Astrocyte (in vitro differentiated cells and primary cell): ENCODE measurements around the gene QRFPR. TPM values are rescaled to one million over a fixed set of nuclear protein-coding genes. Genes with fewer than 3 reads are reported as not detected.

Experiments
- DNase-seq: peaks from one replicate; pipeline ENCODE4 v3.0.0-alpha.2; 2010; ENCODE audit warnings: low read depth
- FAIRE-seq: peaks from 2 replicates; lab custom pipeline; 2011; peaks lifted over from hg19 to GRCh38; lab: Jason Lieb, UNC
- H2AFZ ChIP-seq: 2 replicates; pipeline ENCODE4 v1.6.0; 2012; ENCODE audit warnings: low read depth, low read length, inconsistent platforms
- H3K27ac ChIP-seq: 2 replicates; pipeline ENCODE4 v1.5.1; 2011; ENCODE audit warnings: low read depth, low read length, inconsistent platforms
- H3K27me3 ChIP-seq: 2 replicates; pipeline ENCODE4 v1.6.0; 2011; ENCODE audit warnings: low read length, inconsistent platforms; ENCODE audit not compliant: insufficient read depth
- H3K36me3 ChIP-seq: 2 replicates; pipeline ENCODE4 v1.5.1; 2011; ENCODE audit warnings: low read length, inconsistent platforms; ENCODE audit not compliant: insufficient read depth
- H3K4me1 ChIP-seq: 2 replicates; pipeline ENCODE4 v1.5.1; 2011; ENCODE audit warnings: low read length, inconsistent platforms; ENCODE audit not compliant: insufficient read depth
- H3K4me2 ChIP-seq: 2 replicates; pipeline ENCODE4 v1.6.0; 2012; ENCODE audit warnings: low read length, inconsistent platforms
- H3K4me3 ChIP-seq: 2 replicates; pipeline ENCODE4 v1.5.1; 2011; ENCODE audit warnings: low read depth, mild to moderate bottlenecking, low read length, inconsistent platforms; ENCODE audit not compliant: insufficient read depth
- H3K79me2 ChIP-seq: 2 replicates; pipeline ENCODE4 v1.6.0; 2012; ENCODE audit warnings: mild to moderate bottlenecking, low read length, inconsistent platforms; ENCODE audit not compliant: insufficient read depth
- H3K9ac ChIP-seq: 2 replicates; pipeline ENCODE4 v1.6.0; 2012; ENCODE audit warnings: mild to moderate bottlenecking, low read length, inconsistent platforms
- H3K9me3 ChIP-seq: 2 replicates; pipeline ENCODE4 v1.5.1; 2012; ENCODE audit warnings: low read depth, mild to moderate bottlenecking, low read length, inconsistent platforms; ENCODE audit not compliant: insufficient read depth
- H4K20me1 ChIP-seq: 2 replicates; pipeline ENCODE4 v1.6.0; 2012; ENCODE audit warnings: low read length, inconsistent platforms; ENCODE audit not compliant: insufficient read depth
- H3K27ac Mint-ChIP-seq: one replicate; pipeline ENCODE4 v1.8.0; 2021; ENCODE audit warnings: mild to moderate bottlenecking, mixed read lengths; ENCODE audit not compliant: unreplicated experiment
- H3K27me3 Mint-ChIP-seq: one replicate; pipeline ENCODE4 v1.8.0; 2021; ENCODE audit warnings: low read depth, mixed read lengths; ENCODE audit not compliant: unreplicated experiment
- H3K36me3 Mint-ChIP-seq: one replicate; pipeline ENCODE4 v1.8.0; 2021; ENCODE audit warnings: low read depth, mixed read lengths; ENCODE audit not compliant: unreplicated experiment
- H3K4me1 Mint-ChIP-seq: one replicate; pipeline ENCODE4 v1.8.0; 2021; ENCODE audit warnings: low read depth, mixed read lengths; ENCODE audit not compliant: unreplicated experiment
- H3K4me3 Mint-ChIP-seq: one replicate; pipeline ENCODE4 v1.8.0; 2021; ENCODE audit warnings: mild to moderate bottlenecking, moderate library complexity, mixed read lengths; ENCODE audit not compliant: unreplicated experiment
- H3K9me3 Mint-ChIP-seq: one replicate; pipeline ENCODE4 v1.8.0; 2021; ENCODE audit warnings: mild to moderate bottlenecking, mixed read lengths; ENCODE audit not compliant: unreplicated experiment
- EZH2 ChIP-seq: IDR thresholded peaks from 2 replicates; pipeline ENCODE4 v1.6.1; 2012; ENCODE audit warnings: mild to moderate bottlenecking, low read length, inconsistent platforms; ENCODE audit not compliant: insufficient read depth
- total RNA-seq: library from RNA; stranded (reverse); gene quantifications from 2 replicates; pipeline ENCODE4 v1.2.1, GENCODE V29; 2021
- TF ChIP-seq, protein P1 (sequence below): IDR thresholded peaks from 2 replicates; pipeline ENCODE4 v1.5.1; 2011; ENCODE audit warnings: low read depth, mild to moderate bottlenecking, inconsistent platforms, low read length, moderate library complexity; ENCODE audit not compliant: insufficient read depth

Gene QRFPR
- total RNA-seq, 1 donor from 2014 or later, result not detected

DNA sequence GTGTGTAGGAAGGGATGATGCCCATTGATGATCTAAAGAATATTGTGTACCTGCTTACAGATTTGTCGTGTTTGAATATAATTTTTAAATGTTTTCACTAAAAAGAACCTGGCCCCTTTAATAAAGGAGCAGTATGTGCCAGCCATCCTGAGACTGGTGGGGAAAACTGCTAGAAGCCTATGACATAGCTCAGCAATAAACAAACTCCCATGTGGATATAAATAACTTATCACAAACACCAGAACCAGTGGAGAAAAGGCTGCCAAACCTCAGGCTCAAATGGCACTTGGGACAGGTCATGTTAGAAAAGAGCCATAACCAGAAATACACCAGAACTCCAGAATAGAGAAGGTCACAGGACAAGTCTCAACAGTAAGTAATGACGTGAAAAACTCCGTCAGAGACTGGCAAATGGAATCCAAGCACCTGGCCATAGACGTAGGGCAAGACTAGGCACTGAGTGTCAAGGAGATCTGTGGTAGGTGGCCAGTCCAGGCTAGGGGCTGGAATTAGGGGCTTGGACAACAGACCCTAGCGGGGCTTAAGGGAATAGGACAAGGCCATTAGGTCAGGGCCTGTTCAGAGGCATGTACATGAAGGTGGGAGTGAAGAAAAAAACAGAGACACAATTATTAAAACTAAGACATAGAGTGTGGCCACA is 11.7 kb upstream of the QRFPR start:
- Histone ChIP-seq H3K27me3 (no peaks in the 10 kb centered on the region), H3K27ac (no peak overlapping the region), H3K79me2 (no peaks in the 10 kb centered on the region), H4K20me1 (no peaks in the 10 kb centered on the region), H3K36me3 (no peaks in the 10 kb centered on the region), H3K4me1 (no peaks in the 10 kb centered on the region), H2AFZ (no peak overlapping the region), H3K9me3 (no peaks in the 10 kb centered on the region), H3K9ac (no peak overlapping the region), H3K4me3 (no peak overlapping the region), H3K4me2 (no peak overlapping the region)
- Mint-ChIP-seq H3K4me3 (no peak overlapping the region), H3K9me3 (peaks cover 4% of the 10 kb centered on the region), H3K4me1 (no peaks in the 10 kb centered on the region), H3K27ac (no peak overlapping the region), H3K27me3 (peaks cover 7% of the 10 kb centered on the region), H3K36me3 (no peaks in the 10 kb centered on the region)
- no peak for FAIRE-seq
- TF ChIP-seq, protein P1, sequence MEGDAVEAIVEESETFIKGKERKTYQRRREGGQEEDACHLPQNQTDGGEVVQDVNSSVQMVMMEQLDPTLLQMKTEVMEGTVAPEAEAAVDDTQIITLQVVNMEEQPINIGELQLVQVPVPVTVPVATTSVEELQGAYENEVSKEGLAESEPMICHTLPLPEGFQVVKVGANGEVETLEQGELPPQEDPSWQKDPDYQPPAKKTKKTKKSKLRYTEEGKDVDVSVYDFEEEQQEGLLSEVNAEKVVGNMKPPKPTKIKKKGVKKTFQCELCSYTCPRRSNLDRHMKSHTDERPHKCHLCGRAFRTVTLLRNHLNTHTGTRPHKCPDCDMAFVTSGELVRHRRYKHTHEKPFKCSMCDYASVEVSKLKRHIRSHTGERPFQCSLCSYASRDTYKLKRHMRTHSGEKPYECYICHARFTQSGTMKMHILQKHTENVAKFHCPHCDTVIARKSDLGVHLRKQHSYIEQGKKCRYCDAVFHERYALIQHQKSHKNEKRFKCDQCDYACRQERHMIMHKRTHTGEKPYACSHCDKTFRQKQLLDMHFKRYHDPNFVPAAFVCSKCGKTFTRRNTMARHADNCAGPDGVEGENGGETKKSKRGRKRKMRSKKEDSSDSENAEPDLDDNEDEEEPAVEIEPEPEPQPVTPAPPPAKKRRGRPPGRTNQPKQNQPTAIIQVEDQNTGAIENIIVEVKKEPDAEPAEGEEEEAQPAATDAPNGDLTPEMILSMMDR, result no peak
- no peak for TF ChIP-seq EZH2
- DNase-seq, result no peak

DNA sequence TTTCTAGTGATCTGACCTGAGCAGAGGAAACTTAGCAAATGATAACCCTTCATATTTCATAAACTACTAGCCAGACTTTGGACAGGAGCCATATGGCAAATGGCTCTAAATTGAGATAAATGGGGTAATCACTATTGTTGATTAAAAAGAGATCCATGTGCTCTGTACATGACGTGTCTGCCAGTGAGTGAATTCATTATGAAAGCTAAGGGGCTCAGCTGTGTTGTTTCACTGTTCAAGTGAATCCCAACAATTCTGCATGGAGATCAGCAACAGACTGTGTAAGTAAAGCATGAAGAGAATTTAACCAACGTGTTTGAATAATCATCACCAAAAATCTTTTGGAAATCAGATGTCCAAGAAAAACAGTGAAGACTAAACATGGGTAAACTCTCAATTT is 9.5 kb upstream of the QRFPR start:
- peaks cover 4% of the 10 kb centered on the region for H3K9me3 Mint-ChIP-seq
- peaks cover 14% of the 10 kb centered on the region for H3K27me3 Mint-ChIP-seq

DNA sequence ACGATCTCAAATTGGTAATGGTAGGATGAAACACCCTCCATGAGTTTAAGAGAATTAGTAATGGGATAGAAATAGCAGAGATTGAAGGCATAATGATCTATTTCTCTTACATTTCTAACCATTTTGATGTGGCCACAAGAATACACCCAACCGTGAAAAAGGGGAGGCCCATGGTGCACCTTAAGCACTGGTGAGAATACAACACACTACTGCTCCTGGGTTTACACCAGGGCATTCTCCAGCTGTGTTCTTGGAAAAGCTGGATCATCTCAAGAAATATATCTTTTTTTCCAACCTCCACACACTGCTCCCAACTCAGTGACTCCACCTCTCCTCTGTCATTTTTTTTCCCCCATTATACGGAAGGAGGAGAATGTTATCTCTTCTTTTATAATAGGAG is 1.5 kb downstream of the QRFPR start:
- Histone ChIP-seq H3K9me3 (no peaks in the 10 kb centered on the region), H3K36me3 (no peaks in the 10 kb centered on the region), H4K20me1 (no peaks in the 10 kb centered on the region), H3K4me2 (no peak overlapping the region), H2AFZ (no peak overlapping the region), H3K27ac (no peak overlapping the region), H3K9ac (no peak overlapping the region), H3K79me2 (no peaks in the 10 kb centered on the region), H3K27me3 (peaks cover 26% of the 10 kb centered on the region), H3K4me1 (no peaks in the 10 kb centered on the region), H3K4me3 (no peak overlapping the region)
- H3K27me3 Mint-ChIP-seq, result peaks cover 38% of the 10 kb centered on the region
- no peak for FAIRE-seq
- no peaks in the 10 kb centered on the region for H3K36me3 Mint-ChIP-seq
- H3K4me3 Mint-ChIP-seq, result no peak overlapping the region
- H3K27ac Mint-ChIP-seq, result no peak overlapping the region
- no peak for DNase-seq
- peaks cover 10% of the 10 kb centered on the region for H3K4me1 Mint-ChIP-seq
- peaks cover 4% of the 10 kb centered on the region for H3K9me3 Mint-ChIP-seq
- TF ChIP-seq, protein P1, result no peak
- no peak for TF ChIP-seq EZH2

More for the DNA sequence above, 9.5 kb upstream of the QRFPR start:
- Histone ChIP-seq H3K4me1 (no peaks in the 10 kb centered on the region), H3K27ac (no peak overlapping the region), H3K9ac (no peak overlapping the region), H3K27me3 (peaks cover 3% of the 10 kb centered on the region), H2AFZ (no peak overlapping the region), H4K20me1 (no peaks in the 10 kb centered on the region), H3K4me3 (no peak overlapping the region), H3K4me2 (no peak overlapping the region), H3K9me3 (no peaks in the 10 kb centered on the region), H3K36me3 (no peaks in the 10 kb centered on the region), H3K79me2 (no peaks in the 10 kb centered on the region)
- no peaks in the 10 kb centered on the region for H3K36me3 Mint-ChIP-seq
- H3K4me1 Mint-ChIP-seq, result no peaks in the 10 kb centered on the region
- DNase-seq (no peak), FAIRE-seq (no peak)
- no peak for TF ChIP-seq EZH2
- TF ChIP-seq, protein P1, result no peak
- H3K4me3 Mint-ChIP-seq, result no peak overlapping the region
- H3K27ac Mint-ChIP-seq, result no peak overlapping the region
